KMS-11 (cell line): Measurements from ENCODE around the gene SYAP1.

Source experiments
- H2AFZ ChIP-seq: fragments of 200-600 bp; sonication (generic); 2 replicates; pipeline ENCODE4 v1.6.1; 2016; ENCODE audit warnings: antibody characterized with exemption, mixed run types, low read depth
- H3K27ac ChIP-seq: fragments of 200-600 bp; sonication (generic); 2 replicates; pipeline ENCODE4 v1.6.1; 2016; ENCODE audit warnings: mild to moderate bottlenecking, mixed run types
- H3K27me3 ChIP-seq: fragments of 200-600 bp; sonication (generic); 2 replicates; pipeline ENCODE4 v1.6.1; 2017; ENCODE audit warnings: mild to moderate bottlenecking, low read depth, mixed run types, moderate library complexity; ENCODE audit not compliant: insufficient read depth
- H3K36me3 ChIP-seq: fragments of 200-600 bp; sonication (generic); 2 replicates; pipeline ENCODE4 v1.6.1; 2017; ENCODE audit warnings: mild to moderate bottlenecking, mixed run types; ENCODE audit not compliant: insufficient read depth
- H3K4me1 ChIP-seq: fragments of 200-600 bp; sonication (generic); 2 replicates; pipeline ENCODE4 v1.6.1; 2016; ENCODE audit warnings: mild to moderate bottlenecking, low read depth, mixed run types; ENCODE audit not compliant: poor library complexity, severe bottlenecking
- H3K4me2 ChIP-seq: fragments of 200-600 bp; sonication (generic); 2 replicates; pipeline ENCODE4 v1.7.0; 2016; ENCODE audit warnings: mild to moderate bottlenecking, mixed run types
- H3K4me3 ChIP-seq: fragments of 200-600 bp; sonication (generic); IDR thresholded peaks from 2 replicates; pipeline ENCODE4 v1.6.1; 2017; ENCODE audit warnings: low read depth, low read length, mixed read lengths; ENCODE audit not compliant: insufficient read depth
- H3K79me2 ChIP-seq: fragments of 200-600 bp; sonication (generic); 2 replicates; pipeline ENCODE4 v1.6.1; 2016; ENCODE audit warnings: low read depth, mixed run types; ENCODE audit not compliant: insufficient read depth
- H3K9ac ChIP-seq: fragments of 200-600 bp; sonication (generic); 2 replicates; pipeline ENCODE4 v1.6.1; 2016; ENCODE audit warnings: mild to moderate bottlenecking, mixed run types
- H4K20me1 ChIP-seq: fragments of 200-600 bp; sonication (generic); 2 replicates; pipeline ENCODE4 v1.6.1; 2016; ENCODE audit warnings: mild to moderate bottlenecking, mixed run types; ENCODE audit not compliant: insufficient read depth
- CTCF ChIP-seq: fragments of 200-600 bp; sonication (generic); conservative IDR thresholded peaks from 2 replicates; pipeline ENCODE4 v1.6.1; 2017; ENCODE audit warnings: low read depth, mild to moderate bottlenecking, antibody characterized with exemption, low read length, moderate library complexity, mixed read lengths

SYAP1 gene

DNA sequence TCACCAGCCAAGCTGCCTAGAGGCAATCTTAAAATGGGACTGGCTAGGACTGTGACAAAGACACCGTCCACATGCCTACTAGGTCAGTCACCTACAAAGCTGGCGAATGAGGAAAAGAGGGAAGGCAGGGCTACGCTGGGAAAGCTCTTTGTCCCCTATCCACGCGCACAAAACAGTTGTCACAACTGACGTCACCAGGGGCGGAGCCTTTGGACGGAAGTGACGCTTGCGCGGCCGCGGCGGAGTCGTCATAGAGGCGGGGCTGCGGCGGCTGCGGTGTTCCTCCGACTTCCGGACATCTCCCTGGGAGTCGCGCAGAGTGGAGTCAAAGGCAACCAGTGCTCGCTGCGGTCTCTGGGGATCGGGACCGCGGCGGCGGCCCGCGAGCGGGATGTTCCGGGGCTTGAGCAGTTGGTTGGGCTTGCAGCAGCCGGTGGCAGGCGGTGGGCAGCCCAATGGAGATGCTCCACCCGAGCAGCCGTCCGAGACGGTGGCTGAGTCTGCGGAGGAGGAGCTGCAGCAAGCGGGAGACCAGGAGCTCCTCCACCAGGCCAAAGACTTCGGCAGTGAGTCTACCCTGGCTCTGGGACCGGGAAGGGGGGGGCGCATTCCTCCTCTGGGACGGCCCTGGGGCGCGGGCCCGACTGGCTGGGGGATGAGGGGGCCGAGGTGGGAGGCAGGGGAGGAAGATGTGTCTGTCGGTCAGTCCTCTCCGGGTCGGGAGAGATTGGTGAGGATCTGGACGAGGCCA lies at the start of gene SYAP1:
SYAP1 (plus strand) TSS at position 279 of the 751 bp plus-strand sequence; CDS start at position 392, 113 bp downstream.
- Histone ChIP-seq H3K27ac (peak within 1 kb of the TSS; percentile 73), H4K20me1 (no peaks in the 10 kb centered on the region), H3K4me1 (peaks cover 15% of the 10 kb centered on the region), H3K4me2 (peak within 1 kb of the TSS; percentile 96), H3K9ac (peak within 1 kb of the TSS; percentile 79), H3K79me2 (peaks cover 26% of the 10 kb centered on the region), H2AFZ (peak within 1 kb of the TSS; percentile 93), H3K4me3 (no peak within 1 kb of the TSS), H3K27me3 (no peaks in the 10 kb centered on the region), H3K36me3 (no peaks in the 10 kb centered on the region)
- no peak for TF ChIP-seq CTCF

DNA sequence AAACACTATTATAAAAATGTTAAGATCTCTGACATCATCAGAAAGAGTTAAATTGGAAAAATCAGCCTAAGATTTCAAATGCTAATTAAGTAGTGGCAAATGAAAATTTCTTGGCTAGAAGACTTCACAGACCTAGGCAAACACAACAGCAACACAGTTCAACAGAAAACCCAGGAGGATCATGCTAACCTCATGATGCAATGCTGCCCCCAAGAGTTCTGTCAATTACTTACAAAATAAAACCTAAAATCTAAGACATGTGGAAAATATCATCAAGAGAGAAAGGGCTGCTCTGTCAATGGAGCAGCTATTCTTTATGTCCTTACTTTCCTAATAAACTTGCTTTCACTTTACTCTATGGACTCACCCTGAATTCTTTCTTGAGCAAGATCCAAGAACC lies 48.4 kb upstream of the SYAP1 start:
- Histone ChIP-seq H3K27me3 (no peaks in the 10 kb centered on the region), H2AFZ (no peak overlapping the region), H3K4me2 (no peak overlapping the region), H4K20me1 (no peaks in the 10 kb centered on the region), H3K27ac (no peak overlapping the region), H3K79me2 (no peaks in the 10 kb centered on the region), H3K4me1 (no peaks in the 10 kb centered on the region), H3K4me3 (no peak overlapping the region), H3K36me3 (no peaks in the 10 kb centered on the region), H3K9ac (no peak overlapping the region)
- TF ChIP-seq CTCF, result peak; percentile 43; the same call in 1 of the 2 replicates

DNA sequence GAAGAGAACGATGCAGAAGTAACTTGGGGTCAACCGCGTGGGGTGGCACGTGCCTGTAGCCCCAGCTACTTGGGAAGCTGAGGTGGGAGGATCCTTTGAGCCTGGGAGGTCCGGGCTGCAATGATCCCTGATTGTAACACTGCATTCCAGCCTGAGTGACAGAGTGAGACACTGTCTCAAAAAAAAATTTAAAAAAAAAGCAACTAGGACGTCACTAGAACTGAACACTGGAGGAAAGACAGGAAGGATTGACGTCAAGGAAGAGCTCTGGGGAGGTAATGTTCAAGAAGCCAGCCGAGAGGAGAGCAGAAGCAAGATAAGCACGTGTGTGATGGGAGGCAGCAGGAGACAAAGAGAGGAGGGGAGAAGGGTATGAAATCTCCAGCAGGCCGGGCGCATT lies 40.7 kb upstream of the SYAP1 start:
- H3K4me3 ChIP-seq, result no peak overlapping the region
- no peak overlapping the region for H3K27ac ChIP-seq
- TF ChIP-seq CTCF, result no peak
- no peaks in the 10 kb centered on the region for H4K20me1 ChIP-seq
- H3K9ac ChIP-seq, result no peak overlapping the region
- no peaks in the 10 kb centered on the region for H3K79me2 ChIP-seq
- H3K36me3 ChIP-seq, result no peaks in the 10 kb centered on the region
- H2AFZ ChIP-seq, result no peak overlapping the region
- H3K4me1 ChIP-seq, result no peaks in the 10 kb centered on the region
- H3K27me3 ChIP-seq, result no peaks in the 10 kb centered on the region
- no peak overlapping the region for H3K4me2 ChIP-seq

- Histone ChIP-seq H3K79me2 (no peaks in the 10 kb centered on the region), H3K9ac (no peak overlapping the region), H3K4me1 (no peaks in the 10 kb centered on the region), H3K27me3 (no peaks in the 10 kb centered on the region), H2AFZ (no peak overlapping the region), H3K27ac (no peak overlapping the region), H3K4me3 (no peak overlapping the region), H4K20me1 (no peaks in the 10 kb centered on the region), H3K4me2 (no peak overlapping the region), H3K36me3 (no peaks in the 10 kb centered on the region)
- no peak for TF ChIP-seq CTCF
These were observed 36.3 kb upstream of the SYAP1 start for GRCh38 chrX:16683007-16683664.
